ENCODE data around the gene GALNT16. TPM values are rescaled to one million over a fixed set of nuclear protein-coding genes. Genes with fewer than 3 reads are reported as not detected.
"Not testable (repeated sequence)": the region's sequence is repeated elsewhere in the genome, so short reads cannot be mapped to it uniquely, and the experiment has no call there.

GALNT16 gene
- total RNA-seq, 2 experiments from 2014 or later, result 0.08 to 0.19 TPM

DNA sequence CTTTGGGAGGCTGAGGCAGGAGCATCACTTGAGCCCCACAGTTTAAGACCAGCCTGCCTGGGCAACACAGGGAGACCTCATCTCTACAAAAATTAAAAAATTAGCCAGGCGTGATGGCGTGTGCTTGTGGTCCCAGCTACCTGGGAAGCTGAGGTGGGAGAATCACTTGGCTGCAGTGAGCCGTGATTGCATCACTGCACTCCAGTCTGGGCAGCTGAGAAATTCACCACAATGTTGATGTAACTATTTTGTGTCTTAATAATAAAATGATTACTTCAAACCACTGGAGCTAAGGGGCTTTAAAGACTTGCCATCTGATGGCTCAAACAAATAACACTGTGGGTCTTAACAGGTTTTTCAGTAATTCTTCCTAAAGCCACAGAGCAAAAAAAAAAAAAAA is 127.4 kb downstream of the GALNT16 start:
- ChIA-PET POLR2A (no interaction called here), CTCF (interaction anchor here (0.6 kb wide), 1 partner anchor 69 kb away, joined by 5 read pairs; no protein-coding TSS in a partner anchor)

DNA sequence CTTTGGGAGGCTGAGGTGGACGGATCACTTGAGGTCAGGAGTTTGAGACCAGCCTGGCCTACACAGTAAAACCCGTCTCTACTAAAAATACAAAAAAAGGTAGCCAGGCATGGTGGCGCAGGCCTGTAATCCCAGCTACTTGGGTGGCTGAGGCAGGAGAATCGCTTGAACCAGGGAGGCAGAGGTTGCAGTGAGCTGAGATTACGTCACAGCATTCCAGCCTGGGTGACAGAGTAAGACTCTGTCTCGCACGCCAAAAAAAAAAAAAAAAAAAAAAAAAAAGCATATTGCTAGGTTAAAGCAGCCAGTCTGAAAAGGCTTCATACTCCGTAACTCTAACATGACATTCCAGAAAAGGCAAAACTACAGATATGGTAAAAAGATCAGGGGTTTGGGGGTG is 131.4 kb downstream of the GALNT16 start:
- CTCF ChIA-PET, result not testable (repeated sequence)
- POLR2A ChIA-PET, result interaction anchor here (0.6 kb wide), 1 partner anchor 12 kb away, joined by 7 read pairs; no protein-coding TSS in a partner anchor

DNA sequence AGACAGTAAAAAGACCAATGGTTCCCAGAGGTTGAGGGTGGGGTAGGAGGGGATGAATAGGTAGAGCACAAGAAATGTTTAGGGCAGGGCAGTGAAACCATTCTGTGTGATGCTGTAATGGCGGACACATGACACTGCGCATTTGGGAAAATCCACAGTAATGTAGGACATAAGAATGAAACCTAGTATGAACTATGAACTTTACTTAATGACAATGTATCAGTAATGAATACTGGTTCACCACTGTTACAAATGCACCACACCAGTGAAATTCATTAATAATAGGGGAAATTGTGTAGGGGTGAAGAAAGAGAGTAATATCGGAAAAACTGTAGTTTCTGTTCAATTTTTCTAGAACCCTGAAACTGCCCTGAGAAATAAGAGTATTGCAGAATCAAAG is 132.5 kb downstream of the GALNT16 start:
- POLR2A ChIA-PET, result no interaction called here
- CTCF ChIA-PET, result no interaction called here

DNA sequence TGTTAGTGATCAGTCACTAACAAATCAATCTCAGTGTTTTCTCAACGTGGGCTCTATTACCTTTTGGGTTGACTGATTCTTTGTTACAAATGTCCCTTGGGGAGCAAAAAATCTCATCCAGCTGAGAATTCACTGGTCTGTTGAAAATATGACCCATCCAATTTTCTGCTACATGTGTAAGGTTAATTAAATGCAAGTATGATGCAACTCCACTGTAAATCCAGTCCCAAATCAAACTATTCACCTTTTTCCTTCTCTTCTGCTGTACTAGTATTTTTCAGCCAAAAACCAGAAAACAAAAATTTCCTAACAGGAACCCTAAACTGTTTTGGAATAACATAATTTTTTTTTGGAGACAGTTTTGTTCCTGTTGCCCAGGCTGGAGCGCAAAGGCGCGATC is 136.0 kb downstream of the GALNT16 start:
- CTCF ChIA-PET, result no interaction called here

DNA sequence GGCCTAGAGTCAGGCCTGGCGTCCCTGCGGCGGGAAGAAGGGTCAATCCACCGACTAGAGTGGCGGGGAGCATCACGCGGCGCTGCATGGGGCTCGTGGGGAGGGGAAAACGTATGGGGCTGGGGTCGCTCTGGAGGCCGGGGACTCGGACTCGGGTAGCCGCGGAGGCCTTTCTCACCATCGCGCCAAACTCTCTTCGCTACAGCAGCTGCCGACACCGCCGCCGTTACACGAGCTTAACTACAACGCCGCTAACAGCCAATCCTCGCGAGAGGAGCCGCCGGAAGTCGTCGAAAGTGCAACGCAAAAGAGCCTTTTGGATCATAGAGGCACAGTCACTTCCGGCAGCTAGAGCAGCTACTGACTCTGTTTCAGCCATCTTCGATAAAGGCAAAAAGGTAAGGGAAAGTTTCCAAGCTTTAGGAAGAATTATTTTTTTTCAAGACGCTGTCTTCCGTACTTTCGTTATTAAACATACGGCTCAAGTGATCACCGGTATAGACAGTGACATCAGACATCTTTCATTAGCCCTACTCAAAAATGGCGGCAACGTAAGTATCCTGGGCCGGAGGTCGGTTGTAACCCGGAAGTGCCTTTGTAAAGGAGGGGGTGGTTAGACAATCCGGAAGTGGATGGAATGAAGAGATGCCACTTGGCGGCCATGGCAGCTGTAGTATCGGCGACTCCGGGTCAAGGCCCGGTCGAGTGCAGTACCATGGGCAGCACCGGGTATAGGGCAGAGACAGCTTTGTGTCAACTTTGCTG is 138.3 kb downstream of the GALNT16 start, which contains the start of the genes ERH and SLC39A9:
TSS of gene ERH (minus strand) at position 247 of the 765 bp plus-strand sequence. CDS start at position 181, 66 bp downstream.
TSS of gene SLC39A9 (plus strand) at position 640 of the 765 bp plus-strand sequence. CDS start 678 bp downstream, outside the sequence.
- ChIA-PET POLR2A (interaction anchor here (0.5 to 1.1 kb wide), 7 partner anchors 19 to 251 kb away, joined by 3 read pairs; no protein-coding TSS in a partner anchor), CTCF (interaction anchor here (1.1 kb wide), 1 partner anchor 19 kb away, joined by 3 read pairs; no protein-coding TSS in a partner anchor)

More for the DNA sequence above, 136.0 kb downstream of the GALNT16 start:
- POLR2A ChIA-PET, result interaction anchor here (1.6 kb wide), 1 partner anchor 41 kb away, joined by 4 read pairs; no protein-coding TSS in a partner anchor

DNA sequence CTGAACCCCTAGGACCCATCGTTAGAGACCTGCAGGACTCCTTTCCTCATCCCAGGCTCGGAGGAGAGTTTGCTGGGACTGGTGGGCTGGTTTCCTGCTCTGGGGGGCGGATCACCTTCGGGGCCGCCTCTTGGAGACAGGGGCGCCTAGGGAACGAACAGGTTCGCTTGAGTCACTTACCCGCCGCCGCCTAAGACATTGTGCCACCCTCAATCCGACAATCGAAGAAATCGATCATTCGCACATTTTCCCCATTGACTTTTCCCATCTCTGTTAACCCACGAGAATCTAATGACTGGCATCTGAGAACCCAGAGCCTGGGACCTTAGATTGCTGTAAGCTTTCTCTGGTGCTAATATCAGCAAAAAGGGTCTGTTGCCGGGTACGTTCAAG is 138.9 kb downstream of the GALNT16 start:
- ChIA-PET POLR2A (interaction anchor here (0.6 to 1.1 kb wide), 4 partner anchors 20 to 209 kb away, joined by 3 read pairs; no protein-coding TSS in a partner anchor), CTCF (no interaction called here)

DNA sequence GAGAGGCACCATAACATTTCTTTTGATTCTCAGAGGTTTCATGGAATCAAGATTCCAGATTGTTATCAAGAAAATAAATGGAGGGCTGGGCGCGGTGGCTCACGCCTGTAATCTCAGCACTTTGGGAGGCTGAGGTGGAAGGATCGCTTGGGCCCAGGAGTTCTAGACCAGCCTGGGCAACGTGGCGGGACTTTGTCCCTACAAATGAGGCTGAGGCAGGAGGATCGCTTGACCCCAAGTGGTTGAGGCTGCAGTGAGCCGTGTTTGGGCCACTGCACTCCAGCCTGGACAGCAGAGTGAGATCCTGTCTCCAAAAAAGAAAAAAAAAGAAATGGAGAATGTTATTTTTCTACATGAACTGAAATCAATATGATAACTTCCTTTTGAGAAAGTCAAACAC is 139.8 kb downstream of the GALNT16 start:
- POLR2A ChIA-PET, result no interaction called here
- CTCF ChIA-PET, result no interaction called here

DNA sequence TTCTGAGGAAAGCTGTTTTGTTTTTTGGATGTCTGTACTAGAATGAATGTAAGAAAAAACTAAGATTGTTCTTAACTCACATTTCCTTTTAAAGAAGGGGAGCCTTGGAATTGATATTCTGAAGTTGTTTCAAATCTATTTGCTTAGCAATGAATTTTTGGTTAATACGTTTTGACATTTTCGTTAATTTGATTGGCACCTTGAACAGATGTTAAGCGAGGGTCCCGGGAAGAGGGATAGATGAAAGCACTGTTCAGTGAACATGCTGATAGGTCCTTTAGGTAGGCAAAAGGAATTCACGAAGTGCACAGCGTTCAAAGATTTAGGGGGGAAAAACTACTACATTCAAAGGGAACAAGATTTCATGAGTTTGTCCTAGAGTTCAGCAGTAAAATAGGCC is 140.2 kb downstream of the GALNT16 start:
- POLR2A ChIA-PET, result no interaction called here

DNA sequence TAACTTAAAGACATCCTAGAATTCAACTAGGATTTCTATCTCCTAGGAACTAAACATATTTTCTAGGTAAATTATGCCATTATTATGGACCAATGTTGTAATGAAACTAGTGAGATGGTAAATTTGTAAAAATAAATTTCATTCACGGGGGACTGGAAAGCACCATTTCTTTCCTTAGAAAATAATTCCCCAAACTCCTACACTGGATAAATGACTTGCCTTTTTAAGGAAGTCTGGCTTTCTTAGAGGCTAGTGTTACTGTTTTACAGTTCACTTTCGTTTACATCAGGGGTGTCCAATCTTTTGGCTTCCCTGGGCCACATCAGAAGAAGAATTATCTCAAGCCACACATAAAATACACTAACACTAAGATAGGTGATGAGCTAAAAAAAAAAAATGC is 141.9 kb downstream of the GALNT16 start:
- POLR2A ChIA-PET, result no interaction called here
- CTCF ChIA-PET, result no interaction called here

More for the DNA sequence above, 140.2 kb downstream of the GALNT16 start:
- CTCF ChIA-PET, result no interaction called here

DNA sequence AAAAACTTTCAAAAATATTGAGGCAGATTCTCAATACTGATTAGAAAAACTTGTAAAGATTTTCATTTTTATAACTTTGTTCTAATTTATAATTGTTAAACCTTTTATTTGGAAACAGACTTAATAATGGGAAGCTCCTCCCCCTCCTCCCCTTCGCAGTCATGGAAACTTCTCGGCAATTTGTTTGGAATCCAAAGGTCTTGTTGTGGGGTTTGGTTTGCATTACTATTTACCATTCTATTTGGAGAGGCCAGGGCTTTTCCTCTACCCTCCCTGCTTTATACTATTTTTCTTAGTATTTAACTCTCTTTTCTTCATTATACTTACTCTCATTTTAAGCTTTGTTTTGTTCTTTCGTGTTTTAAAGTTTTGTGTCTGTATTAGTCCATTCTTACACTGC is 144.5 kb downstream of the GALNT16 start:
- ChIA-PET POLR2A (no interaction called here), CTCF (interaction anchor here (1.0 kb wide), 1 partner anchor 143 kb away, joined by 3 read pairs; no protein-coding TSS in a partner anchor)

DNA sequence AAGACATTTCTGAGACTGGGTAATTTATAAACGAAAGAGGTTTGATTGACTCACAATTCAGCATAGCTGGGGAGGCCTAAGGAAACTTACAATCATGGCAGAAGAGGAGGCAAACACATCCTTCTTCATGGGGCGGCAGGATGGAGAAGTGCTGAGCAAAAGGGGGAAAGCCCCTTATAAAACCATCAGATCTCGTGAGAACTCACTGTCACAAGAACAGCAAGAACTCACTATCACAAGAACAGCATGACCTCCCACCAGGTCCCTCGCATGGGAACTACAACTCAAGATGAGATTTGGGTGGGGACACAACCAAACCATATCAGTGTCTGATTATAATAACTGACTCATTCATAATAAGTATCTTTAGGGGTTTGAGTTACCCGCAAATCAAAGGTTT is 144.9 kb downstream of the GALNT16 start:
- ChIA-PET POLR2A (no interaction called here), CTCF (interaction anchor here (1.0 kb wide), 1 partner anchor 144 kb away, joined by 3 read pairs; no protein-coding TSS in a partner anchor)

DNA sequence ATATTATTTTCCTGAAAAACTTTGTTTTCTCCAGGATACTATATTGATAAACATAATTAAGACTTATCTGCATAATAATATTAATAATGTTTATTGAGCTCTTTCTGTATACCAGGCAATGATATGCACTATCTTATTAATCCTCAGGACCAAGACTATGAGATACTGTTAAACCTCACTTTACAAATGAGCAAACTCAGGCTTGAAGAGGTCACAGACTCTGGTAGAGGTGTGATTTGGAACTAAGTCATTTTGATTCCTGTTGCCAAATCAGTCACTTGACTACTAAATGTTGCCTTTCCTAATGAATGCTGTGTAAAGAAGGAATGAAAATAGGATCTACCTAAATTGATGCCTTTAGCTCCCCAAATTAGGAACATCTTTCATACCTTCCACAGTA is 145.8 kb downstream of the GALNT16 start:
- ChIA-PET CTCF (interaction anchor here (1.1 kb wide), 1 partner anchor 276 kb away, joined by 3 read pairs; no protein-coding TSS in a partner anchor), POLR2A (no interaction called here)

Other genes starting within 250 kb of the GALNT16 start
- 10 to 100 TPM; 30.4 to 32.1 TPM for gene DCAF5, start 107.0 kb upstream of the GALNT16 start, total RNA-seq
- gene EXD2, start 68.7 kb upstream of the GALNT16 start, total RNA-seq, result 10 to 100 TPM; 10.9 to 12.2 TPM
- gene ERH, start 138.1 kb downstream of the GALNT16 start, total RNA-seq, result 100 to 1,000 TPM; 386 to 398 TPM
- gene SLC39A9, start 138.5 kb downstream of the GALNT16 start, total RNA-seq, result 10 to 100 TPM; 53.6 to 54.9 TPM
- under 1 TPM in 1 of 2 experiments, not detected in 1; 0.04 TPM for gene PLEKHD1, start 224.6 kb downstream of the GALNT16 start, total RNA-seq